ENCODE measurements around the gene NOTUM.
"Not testable (repeated sequence)": the region's sequence is repeated elsewhere in the genome, so short reads cannot be mapped to it uniquely, and the experiment has no call there.

Gene NOTUM

DNA sequence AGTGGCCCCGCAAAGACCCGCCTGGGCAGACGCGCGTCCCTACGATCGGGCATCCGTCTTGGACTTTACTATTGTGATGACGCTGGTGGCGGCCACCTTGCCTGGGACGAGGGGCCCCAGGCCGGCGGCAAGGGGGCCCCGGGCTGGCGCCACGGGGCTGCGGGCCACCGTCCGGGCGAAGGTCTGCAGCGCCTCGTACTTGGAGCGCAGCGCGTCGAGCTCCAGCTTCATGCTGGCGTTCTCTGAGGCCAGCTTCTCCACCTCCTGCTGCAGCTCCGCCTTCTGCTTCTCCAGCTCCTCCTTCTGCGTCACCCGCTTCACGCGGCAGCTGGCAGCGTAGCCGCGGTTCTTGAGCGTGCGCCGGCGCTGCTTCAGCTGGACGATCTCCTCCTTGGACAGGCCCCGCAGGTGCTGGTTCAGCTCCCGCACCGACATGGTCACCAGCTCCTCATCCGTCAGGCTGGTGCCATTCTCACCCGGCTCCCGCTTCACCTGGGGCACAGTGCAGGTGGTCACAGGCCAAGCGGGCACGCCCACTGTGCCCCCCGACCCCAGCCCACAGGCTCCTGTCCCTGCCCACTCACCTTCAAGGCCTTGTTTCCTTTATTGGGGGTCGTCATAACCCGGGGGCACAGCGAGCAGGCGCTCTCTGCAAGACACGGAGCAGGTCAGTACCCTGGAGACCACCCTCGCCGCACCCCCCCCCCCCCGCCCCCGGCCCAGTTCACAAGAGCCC is 38.3 kb downstream of the NOTUM start:
- no peak for DNase-seq

DNA sequence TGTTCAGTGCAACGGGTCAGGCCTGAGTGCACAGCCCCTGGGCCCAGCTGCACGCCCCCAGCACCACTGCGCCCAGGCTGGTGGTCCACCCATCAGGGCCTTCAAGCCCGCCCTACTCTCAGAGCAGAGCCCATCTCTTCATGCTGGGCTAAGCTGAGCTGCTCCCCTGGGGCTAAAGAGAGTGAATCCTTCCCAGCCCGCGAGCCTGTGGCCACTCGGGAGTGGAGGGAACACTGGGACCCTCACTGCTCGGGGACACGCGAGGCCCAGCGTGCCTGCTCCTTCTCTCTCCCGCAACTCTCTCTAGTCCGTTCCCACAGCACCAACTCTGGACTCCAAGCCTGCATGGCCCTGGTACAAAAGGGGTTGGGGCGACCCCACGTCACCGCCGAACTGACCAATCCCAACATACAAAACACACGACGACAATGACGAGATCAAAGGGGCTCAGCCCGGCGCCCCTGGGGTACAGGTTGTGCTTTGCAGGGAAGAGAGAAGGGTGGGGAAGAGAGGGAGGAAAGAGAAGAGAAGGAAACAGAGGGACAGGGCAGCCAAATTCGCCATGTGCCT is 38.9 kb downstream of the NOTUM start:
- DNase-seq: no peak

DNA sequence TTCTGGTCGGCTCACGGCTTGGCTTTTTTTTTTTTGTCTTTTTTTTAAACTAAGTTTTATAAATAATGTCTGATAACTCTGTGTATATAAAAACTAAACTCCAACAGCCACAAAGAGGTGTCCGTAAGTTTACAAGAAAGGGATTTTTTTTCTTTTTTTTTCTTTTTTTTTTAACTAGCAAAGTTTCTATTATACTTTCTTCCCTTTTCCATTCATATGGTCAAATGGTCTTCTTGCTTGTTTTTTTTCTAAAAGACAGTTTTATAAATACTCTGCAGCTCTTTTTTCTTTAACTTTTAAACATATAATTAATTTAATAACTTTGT is 39.5 kb downstream of the NOTUM start:
- no peak for DNase-seq

DNA sequence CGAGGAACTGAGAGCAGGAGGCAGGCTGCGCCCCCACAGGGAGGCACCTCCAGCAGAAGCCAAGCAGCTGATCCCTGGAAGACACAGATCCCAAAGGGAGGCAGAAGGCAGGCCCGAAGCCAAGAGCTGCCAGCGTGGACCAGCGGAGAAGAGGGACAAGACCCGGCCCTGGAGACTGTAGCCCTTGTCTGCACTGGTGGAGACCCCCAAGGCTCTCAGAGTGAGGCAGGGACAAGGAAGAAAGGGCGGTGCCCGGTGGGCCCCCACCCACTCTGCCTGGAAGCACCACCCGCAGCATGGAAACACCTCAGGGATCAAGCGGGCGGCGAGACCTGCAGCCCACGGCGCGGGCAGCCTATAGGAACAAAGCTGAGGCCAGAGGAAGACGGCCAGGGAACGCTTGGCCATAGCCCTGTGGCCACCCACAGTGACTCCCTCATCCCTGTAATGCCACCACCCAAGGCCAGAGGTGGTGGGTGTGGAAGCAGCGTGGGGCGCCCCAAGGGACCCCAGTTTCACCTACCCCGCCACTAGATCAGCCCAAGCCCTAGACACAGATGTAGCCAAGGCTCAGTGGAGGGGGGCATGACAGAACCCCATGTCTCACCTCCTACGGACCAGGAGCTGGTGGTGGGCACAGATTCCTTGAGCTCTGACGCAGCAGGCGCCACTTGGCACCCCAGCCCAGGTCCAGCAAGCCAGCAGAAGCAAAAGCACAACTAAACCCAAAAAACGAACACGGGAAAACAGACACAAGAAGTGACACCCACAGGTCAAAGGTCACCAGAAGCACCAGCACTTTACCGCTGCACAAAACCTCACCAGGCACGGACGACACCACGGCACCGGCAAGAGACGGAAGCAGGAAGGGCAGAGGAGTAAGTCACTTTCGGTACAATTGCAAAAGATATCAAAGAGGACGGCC is 40.1 kb downstream of the NOTUM start:
- no peak for DNase-seq

DNA sequence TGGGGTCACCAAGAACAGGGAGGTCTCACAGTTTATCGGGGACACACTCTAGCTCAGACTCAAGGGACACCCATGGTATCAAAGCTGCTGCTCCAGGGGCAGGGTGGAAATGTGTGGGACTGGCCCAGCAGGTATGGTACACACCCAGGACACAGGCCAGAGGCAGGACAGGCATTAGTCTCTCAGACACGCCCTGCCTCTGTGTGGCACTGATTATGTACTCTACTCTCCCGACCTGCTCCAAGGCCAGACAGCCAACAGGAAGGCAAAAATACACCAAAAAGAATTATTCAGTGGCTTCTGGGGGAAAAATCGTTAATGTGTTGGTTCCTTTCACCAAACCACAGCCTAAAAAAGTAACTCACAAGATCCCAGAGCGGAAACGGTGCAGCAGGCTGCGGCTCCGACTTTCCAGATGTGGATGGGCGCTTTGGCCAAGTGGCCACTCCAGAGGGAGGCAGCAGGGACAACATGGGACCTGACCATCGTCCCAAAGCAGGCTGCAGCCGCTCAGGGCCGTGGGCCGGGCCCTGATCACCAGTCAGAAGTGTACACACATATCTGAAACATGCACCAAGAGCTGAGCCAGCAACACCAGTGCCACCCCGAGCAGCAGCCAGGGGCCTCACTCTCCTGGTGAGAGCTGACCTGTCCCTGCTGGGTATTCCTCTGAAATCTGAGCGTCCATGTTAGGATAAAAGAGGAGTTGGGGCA is 42.0 kb downstream of the NOTUM start:
- DNase-seq: no peak

DNA sequence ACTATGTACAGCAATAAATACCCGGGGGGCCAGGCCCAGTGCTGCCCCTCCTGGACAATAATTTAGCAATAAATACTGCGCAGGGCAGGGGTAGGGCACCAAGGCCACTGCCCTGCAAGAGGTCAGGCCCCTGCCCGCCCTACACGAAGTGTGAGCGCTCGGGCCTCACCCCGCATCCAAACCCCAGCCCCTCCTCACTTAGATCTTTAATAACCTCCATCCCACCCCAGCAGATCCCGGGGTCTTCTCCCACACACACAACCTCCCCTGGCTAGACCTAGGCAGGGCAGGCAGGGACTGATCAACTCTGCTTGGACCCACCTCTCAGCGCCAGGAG is 42.7 kb downstream of the NOTUM start:
- DNase-seq: not testable (repeated sequence)

DNA sequence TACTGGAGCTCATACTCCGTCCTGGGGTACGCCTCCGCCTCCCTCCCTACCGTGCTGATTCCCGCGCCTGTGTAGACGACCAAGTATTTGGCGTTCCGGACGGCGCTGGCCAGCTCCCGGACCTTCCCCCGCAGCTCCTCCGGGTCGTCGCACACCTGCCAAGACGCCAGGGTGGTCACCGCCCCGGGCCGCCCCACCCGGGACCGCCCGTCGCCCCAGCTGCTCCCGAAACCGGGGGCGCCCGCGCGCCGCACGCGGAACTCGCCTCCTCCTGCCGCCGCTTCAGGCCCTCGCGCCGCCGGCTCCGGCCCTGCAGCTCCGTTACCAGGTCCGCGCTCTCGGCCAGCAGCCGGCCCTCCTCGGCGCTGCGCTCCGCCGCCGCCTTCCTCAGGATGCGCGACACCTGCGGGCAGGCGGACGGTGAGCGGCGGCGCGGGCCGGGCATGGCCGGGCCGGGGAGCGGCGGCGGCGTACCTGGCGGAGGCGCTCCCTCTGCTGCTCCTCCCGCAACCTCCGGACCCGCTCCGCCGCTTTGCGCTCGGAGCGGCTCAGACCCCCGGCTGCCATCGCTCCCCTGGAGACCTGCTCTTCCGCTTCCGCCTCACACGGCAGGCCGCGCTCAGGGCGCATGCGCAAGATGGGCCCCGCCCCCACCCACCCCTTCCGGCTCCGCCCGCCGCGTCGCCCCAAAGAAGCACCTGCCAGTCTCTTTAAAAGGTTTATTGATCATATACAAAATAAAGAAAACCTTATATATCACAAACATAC is 43.2 kb downstream of the NOTUM start, which contains the start of gene SIRT7:
TSS of gene SIRT7 (minus strand) at position 612 of the 768 bp plus-strand sequence. CDS start at position 567, 45 bp downstream.
- DNase-seq: peak; percentile 67 to 86 (median 78)

DNA sequence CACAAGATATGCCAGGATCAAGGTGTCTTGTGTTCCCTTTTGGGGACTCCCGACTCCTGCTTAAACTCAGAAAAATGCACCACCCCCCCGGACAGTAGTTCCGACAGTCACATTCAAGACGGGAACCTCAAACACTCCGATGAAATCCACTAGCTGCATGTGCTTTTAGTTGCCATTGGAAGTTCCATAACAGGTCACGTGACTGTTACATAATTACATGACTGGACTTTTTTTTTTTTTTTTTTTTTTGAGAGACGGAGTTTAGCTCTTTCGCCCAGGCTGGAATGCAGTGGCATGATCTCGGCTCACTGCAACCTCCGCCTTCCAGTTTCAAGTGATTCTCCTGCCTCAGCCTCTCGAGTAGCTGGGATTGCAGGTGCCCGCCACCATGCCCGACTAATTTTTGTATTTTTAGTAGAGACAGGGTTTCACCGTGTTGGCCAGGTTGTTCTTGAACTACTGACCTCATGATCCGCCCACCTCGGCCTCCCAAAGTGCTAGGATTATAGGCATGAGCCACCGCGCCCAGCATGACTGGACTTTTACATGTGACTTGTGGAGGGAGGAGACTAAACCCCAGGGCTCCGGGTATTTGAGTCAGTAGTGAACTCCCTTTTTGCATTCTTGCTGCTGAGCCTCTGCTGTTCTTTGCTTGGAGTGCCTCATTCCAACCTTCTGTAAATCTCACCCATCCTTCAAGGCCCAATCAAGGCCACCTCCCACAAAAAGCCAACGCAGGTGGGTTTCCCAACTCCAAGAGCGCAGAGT is 44.6 kb downstream of the NOTUM start:
- no peak for DNase-seq

DNA sequence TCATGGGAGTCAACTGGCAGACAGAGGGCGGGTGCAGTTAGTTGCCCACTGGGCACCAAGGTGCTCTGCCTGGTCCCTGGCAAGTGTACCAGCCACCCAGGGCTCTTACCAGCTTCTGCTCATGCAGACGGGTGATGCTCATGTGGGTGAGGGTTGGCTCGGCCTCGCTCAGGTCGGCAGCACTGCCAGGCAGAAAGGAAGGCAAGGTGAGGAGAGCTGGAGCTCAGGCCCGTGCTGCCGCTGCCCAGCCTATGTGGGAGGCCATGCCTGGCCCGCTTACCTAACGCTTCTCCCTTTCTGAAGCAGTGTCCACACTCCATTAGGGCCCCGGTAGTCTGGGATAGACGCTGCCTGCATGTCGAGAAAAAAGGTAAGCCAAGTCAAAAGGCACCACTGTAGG is 45.7 kb downstream of the NOTUM start:
- no peak for DNase-seq

DNA sequence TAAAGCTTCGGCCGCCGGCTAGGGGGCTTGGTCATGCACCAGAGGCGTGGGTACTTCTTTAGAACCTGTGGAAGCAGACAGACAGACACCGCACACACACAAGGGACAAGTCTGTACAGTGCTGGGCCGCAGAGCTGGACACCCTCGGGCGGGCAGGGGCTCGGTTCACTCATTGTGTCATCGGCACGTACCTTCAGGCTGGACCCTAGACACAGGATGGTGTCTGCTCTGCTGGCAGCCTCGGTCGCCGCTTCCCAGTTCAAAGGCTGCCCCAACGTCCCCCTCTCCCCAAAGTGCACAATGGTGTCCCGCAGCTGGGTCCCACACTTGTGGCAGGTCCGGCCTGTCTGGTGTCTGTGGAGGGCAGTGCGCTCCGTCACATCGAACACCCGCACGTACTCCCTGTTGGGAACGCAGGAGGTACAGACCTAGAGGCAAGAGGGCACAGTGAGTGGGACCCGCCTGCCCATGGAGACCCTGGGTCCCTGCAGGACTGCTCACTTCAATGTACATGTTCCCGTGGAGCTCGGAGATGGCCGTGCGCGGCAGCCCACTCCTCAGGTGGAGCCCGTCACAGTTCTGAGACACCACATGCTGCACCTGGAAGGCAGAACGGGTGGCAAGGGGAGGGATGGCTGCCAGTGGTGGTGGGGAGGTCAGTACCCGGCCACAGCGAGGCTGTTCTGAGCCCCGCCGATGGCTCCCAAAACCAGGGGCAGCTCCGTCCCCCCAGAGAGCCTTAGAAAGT is 46.7 kb downstream of the NOTUM start:
- no peak for DNase-seq

DNA sequence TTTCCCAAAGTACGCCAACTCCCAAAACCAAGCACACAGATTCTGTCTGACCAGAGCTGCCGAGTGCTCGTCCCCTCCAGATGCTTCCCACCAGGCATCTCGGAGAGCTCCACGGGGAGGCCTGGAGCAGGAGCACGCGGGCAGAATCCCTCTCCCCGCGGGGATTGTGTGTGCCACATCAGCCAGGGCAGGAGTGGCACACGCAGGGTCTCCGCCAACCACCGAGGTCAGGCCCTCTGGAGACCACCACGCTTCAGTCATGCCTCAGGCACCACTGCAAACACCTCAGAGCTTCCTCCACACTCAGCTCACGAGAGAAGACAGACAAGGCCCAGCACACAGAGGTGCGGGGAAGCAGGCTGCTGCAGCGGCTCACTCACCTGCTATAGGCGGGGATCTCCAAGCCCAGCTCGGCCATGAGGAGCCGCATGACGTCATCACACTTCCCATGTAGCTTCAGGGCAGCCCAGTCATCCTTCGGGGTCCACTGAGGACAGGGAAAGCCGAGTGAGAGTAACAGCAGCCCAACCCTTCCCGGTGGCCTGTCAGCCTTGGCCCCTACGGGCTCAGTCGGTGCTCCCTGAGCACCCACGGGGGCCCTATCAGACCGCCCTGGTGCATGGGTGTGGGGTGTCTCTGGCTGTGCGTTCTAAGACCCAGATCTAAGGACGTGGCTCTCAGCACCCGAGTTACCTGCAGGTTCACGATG is 47.4 kb downstream of the NOTUM start:
- no peak for DNase-seq

DNA sequence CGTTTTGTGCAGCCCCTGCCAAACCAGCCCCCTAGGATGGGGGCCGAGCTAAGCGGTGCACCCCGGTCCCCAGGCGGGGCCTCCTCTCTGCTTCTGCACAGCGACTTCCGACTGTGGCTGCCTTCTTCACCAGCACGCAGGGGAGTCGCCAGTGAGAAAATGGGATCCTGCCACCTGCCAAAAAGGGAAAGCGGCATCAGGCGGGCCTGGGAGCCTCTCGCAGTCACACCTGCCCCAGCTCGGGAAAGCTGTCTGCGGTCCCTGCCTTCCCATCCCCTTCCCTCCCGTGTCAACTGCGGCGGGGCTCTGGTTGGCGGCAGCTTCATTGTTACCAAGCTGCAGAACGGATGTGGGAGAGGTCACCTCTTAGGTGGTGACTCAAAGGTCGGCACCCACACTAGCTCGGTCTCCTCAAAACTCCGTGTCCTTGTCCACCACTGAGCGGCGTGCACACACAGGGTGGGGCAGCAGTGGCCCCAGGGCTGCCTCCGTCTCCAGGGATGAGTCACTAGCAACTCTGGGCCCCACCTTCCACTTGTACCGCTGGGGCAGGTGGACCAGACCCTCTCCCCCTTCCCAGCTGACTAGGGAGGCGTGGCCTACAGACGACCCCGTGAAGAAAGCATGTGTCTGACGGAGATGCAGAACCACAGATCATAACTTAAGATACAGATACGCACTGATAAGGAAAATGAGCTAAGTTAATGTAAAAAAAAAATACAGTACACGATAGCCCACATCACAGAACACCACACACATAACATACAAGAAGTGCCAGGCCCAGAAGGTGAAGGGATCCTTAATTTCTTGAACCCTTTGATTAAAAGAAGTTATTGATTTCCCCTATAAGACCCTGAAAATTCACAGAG is 48.3 kb downstream of the NOTUM start:
- DNase-seq: no peak

DNA sequence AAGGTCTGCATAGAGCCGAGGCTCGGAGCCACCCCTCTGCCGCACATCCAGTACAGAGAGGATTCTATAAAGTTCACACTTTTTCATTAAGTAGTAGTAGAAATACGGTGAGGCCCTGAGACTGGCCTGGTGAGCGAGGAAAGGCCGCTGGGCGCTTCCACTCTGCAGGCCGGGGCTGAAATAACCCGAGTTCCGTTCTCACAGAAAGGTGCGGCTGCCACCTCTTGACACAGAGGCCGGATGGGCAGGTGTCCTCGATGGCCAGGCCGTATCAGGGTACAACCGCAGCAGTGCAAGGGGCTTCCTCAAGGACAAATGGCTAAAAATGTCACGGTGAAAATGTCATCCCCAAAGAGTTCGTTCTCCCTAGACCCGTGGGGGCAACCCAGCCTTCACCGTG is 49.0 kb downstream of the NOTUM start:
- no peak for DNase-seq

DNA sequence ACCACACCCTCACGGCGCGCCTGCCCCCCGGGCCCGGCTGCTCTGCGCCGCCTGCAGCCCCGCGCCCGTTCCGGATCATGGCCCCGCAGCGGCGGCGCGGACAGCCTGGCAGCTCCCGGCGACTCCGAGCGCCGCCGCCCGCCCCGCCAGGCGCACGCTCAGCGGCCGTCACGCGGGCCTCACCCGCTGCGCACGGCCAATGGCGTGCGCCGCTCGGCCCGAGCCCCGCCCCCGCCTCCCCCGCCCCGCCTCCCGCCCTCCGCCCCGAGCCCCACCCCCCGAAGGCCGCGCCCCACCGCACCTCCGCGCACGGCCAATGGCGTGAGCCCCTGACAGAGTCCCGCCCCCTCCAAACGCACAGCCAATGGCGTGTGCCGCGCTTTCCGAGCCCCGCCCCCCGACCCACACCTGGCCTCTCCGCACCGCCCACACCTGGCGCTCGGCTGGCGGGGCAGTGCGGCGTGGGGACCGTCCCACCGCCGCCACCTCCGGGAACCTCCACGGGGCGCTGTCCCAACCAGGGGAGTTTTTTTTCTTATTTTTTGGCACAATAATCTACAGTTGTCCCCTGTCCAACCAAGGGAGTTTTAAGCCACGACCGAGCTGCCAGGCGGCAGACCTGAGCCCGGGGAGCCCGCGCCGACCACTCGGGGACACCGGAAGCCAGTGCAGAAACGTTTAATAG is 49.6 kb downstream of the NOTUM start, which contains the start of gene PCYT2:
TSS of gene PCYT2 (minus strand) at position 123 of the 685 bp plus-strand sequence. CDS start at position 79, 44 bp downstream.
- peak; percentile 85 to 94 (median 93) for DNase-seq

DNA sequence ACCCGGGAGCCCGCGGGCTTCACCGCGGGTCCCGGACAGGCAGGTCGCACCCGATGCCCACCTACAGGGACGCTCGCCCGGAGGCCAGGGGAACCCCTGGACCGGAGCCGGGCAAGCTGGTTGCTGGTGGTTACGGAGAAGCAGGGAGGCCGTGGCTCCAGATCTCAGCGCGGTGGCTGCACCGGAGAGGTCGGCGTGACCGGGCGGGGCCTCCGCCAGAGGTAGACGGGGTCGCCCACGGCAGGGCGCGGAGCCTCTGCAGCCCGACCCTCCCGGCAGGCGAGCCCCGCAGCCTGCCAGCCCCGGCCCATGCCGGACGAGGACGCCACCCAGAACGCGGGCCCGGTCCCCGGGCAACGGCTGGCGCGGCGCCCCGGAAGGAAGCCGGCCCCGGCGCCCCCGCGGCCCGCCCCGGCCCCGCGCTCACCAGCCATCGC is 50.1 kb downstream of the NOTUM start:
- DNase-seq: peak in 1 of 5 experiments; percentile 12

DNA sequence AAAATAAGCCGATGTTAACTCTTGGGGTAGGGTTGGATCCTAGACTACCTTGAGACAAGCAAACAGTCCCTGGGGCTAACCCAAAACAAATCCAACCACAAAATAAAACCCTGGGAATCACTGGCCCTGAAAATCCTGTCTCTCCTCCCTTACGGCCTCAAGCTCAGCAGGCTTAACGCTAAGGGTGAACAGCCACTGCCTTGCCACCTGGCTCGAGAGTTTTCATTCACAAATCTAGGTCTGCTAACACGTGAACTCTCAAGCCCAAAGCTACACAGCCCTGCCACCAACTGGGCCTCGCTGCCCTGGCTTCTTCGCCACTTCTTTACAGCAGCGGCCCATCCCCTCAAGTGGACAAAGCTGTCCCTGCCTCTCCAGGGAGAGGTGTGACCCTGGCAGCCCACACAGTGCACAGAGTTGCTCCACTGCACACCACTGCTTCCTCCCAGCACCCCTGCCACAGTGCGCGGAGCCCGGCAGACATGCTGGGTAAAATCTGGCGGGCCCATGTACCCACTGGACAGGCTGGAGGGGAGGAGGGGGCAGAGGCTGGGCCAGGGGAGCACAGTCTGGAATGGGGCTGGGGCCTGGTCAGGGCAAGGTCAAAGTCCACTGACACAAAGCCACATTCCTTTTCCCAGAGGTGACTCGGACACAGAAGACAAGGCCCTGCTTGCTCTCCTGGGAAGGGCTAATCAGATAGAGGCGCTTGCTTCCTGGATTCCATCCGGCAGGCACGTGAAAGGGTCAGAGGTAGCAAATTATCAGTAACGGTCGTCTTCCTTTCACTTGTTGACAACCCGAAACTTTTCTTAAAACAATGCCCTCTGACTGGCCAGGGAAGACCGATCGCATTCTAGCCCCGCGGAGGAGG is 50.8 kb downstream of the NOTUM start:
- DNase-seq: no peak

DNA sequence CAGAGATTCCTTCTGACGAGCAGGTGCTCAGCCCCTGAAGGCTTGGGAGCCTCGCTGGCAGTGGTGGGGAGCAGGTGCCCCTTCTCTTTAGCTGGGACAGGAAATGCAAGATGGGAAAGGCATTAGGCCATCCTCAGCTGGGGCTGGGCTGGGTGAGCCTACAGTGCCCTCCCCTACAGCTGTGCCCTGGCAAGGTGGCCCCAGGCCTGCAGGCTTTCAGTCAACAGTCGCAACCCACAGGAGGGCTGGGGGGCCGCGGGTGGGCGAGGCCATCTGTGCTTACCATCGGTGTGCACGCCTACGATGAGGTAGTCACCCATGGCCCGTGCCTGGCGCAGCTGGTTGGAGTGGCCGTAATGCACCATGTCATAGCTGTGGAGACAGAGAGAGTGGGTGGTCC is 51.8 kb downstream of the NOTUM start:
- DNase-seq: no peak
